Calu3 (cell line): ENCODE results near the gene PSTPIP1. TPM values are rescaled to one million over a fixed set of nuclear protein-coding genes. Genes with fewer than 3 reads are reported as not detected.

Experiments
- BruUV-seq: library from RNA; stranded (reverse); fragments of 400-500 nt; replicated peaks from 2 replicates; lab custom pipeline; 2021; lab: Mats Ljungman, UMichigan
- CTCF ChIA-PET: fragments of 300-600 bp; sonication (Branson Sonifier 250); formaldehyde crosslinking; loops from one replicate; lab custom pipeline; 2022; ENCODE audit warnings: antibody characterized with exemption; lab: Charles Lee
- DNase-seq: peaks from one replicate; pipeline ENCODE4 v3.0.0; 2022
- H3K27ac Mint-ChIP-seq: one replicate; pipeline ENCODE4 v1.8.0; 2022; ENCODE audit warnings: mixed read lengths; ENCODE audit not compliant: unreplicated experiment
- H3K27me3 Mint-ChIP-seq: one replicate; pipeline ENCODE4 v1.8.0; 2022; ENCODE audit warnings: mixed read lengths; ENCODE audit not compliant: unreplicated experiment
- H3K36me3 Mint-ChIP-seq: one replicate; pipeline ENCODE4 v1.8.0; 2022; ENCODE audit warnings: mild to moderate bottlenecking, moderate library complexity, mixed read lengths; ENCODE audit not compliant: insufficient read depth, unreplicated experiment
- H3K4me1 Mint-ChIP-seq: one replicate; pipeline ENCODE4 v1.8.0; 2022; ENCODE audit warnings: mild to moderate bottlenecking, low read depth, mixed read lengths; ENCODE audit not compliant: unreplicated experiment
- H3K4me3 Mint-ChIP-seq: one replicate; pipeline ENCODE4 v1.8.0; 2022; ENCODE audit warnings: mild to moderate bottlenecking, low read depth, moderate library complexity, mixed read lengths; ENCODE audit not compliant: unreplicated experiment
- H3K9me3 Mint-ChIP-seq: one replicate; pipeline ENCODE4 v1.8.0; 2022; ENCODE audit warnings: low read depth, mixed read lengths; ENCODE audit not compliant: unreplicated experiment
- intact Hi-C: fragments of 100-400 bp; cut with micrococcal nuclease; formaldehyde crosslinking; loops from one replicate; pipeline ENCODE4 v1.10.0; 2022; ENCODE audit not compliant: unreplicated experiment
- total RNA-seq: library from RNA; stranded (reverse); gene quantifications from 2 replicates; pipeline ENCODE4 v1.2.3, GENCODE V29; 2022
- TF ChIP-seq, protein P1 (sequence below): fragments of 200-600 bp; IDR thresholded peaks from one replicate; pipeline ENCODE4 v1.8.0; 2022; ENCODE audit warnings: antibody characterized with exemption; ENCODE audit not compliant: unreplicated experiment

Gene PSTPIP1
- total RNA-seq, 1 experiment from 2014 or later, result not detected

GRCh38 chr15:77018796-77019505, 24.0 kb downstream of the PSTPIP1 start:
- no peaks in the 10 kb centered on the region for H3K4me1 Mint-ChIP-seq
- H3K4me3 Mint-ChIP-seq, result no peak overlapping the region
- H3K27ac Mint-ChIP-seq, result no peak overlapping the region
- peaks cover 69% of the 10 kb centered on the region for H3K27me3 Mint-ChIP-seq
- TF ChIP-seq, protein P1, sequence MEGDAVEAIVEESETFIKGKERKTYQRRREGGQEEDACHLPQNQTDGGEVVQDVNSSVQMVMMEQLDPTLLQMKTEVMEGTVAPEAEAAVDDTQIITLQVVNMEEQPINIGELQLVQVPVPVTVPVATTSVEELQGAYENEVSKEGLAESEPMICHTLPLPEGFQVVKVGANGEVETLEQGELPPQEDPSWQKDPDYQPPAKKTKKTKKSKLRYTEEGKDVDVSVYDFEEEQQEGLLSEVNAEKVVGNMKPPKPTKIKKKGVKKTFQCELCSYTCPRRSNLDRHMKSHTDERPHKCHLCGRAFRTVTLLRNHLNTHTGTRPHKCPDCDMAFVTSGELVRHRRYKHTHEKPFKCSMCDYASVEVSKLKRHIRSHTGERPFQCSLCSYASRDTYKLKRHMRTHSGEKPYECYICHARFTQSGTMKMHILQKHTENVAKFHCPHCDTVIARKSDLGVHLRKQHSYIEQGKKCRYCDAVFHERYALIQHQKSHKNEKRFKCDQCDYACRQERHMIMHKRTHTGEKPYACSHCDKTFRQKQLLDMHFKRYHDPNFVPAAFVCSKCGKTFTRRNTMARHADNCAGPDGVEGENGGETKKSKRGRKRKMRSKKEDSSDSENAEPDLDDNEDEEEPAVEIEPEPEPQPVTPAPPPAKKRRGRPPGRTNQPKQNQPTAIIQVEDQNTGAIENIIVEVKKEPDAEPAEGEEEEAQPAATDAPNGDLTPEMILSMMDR, result no peak
- no peaks in the 10 kb centered on the region for H3K9me3 Mint-ChIP-seq
- intact Hi-C loops, result no loop called here
- no peak for DNase-seq
- peaks cover 5% of the 10 kb centered on the region for H3K36me3 Mint-ChIP-seq
- no TSS peak for BruUV-seq
- CTCF ChIA-PET, result no interaction called here

GRCh38 chr15:77019521-77020331, 24.8 kb downstream of the PSTPIP1 start:
- H3K27me3 Mint-ChIP-seq, result peaks cover 63% of the 10 kb centered on the region
- peaks cover 5% of the 10 kb centered on the region for H3K36me3 Mint-ChIP-seq
- no peaks in the 10 kb centered on the region for H3K9me3 Mint-ChIP-seq
- CTCF ChIA-PET, result no interaction called here
- no peak for DNase-seq
- no peaks in the 10 kb centered on the region for H3K4me1 Mint-ChIP-seq
- TF ChIP-seq, protein P1, result no peak
- intact Hi-C loops, result no loop called here
- no TSS peak for BruUV-seq
- H3K4me3 Mint-ChIP-seq, result no peak overlapping the region
- no peak overlapping the region for H3K27ac Mint-ChIP-seq

DNA sequence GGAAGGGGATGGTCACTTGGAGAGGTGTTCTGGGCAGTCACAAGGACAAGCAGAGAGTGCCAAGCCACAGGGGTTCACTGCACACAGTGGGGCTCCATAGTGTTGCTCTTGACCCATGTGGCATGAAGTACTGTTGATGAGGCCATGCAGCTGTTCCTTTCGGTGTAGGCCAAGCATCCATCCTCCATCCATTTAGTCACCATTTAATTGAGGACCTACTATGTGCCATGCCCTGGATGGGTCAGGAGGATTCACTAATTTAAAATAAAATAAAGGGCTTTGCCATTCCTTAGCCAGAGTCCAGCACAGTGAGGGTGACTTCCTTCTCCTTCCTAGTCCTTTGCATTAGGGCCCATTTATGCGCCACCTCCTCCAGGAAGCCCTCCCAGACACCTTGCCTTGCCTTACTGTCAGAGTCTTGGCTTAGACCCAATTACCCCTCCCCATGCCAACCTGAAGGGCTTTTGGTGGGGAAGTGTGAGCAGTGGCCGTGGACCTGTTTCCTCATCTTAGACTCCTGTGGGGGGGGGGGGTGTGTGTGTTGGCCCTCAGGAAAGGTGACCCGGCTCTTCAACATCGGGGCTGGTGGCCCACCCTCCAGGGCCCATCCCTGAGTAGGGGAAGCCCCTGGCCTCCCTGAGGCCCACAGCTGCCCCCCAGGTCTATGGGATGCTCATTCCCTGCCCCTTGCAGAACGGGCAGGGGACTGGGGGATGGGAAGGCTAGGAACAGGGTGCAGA, 25.6 kb downstream of the PSTPIP1 start:
- no peaks in the 10 kb centered on the region for H3K9me3 Mint-ChIP-seq
- BruUV-seq, result no TSS peak
- H3K36me3 Mint-ChIP-seq, result peaks cover 5% of the 10 kb centered on the region
- no peak overlapping the region for H3K4me3 Mint-ChIP-seq
- TF ChIP-seq, protein P1, result no peak
- H3K27ac Mint-ChIP-seq, result no peak overlapping the region
- peaks cover 60% of the 10 kb centered on the region for H3K27me3 Mint-ChIP-seq
- CTCF ChIA-PET, result interaction anchor here (0.6 kb wide), 1 partner anchor 550 kb away, joined by 5 read pairs; no protein-coding TSS in a partner anchor
- DNase-seq, result no peak
- intact Hi-C loops, result no loop called here
- H3K4me1 Mint-ChIP-seq, result no peaks in the 10 kb centered on the region

DNA sequence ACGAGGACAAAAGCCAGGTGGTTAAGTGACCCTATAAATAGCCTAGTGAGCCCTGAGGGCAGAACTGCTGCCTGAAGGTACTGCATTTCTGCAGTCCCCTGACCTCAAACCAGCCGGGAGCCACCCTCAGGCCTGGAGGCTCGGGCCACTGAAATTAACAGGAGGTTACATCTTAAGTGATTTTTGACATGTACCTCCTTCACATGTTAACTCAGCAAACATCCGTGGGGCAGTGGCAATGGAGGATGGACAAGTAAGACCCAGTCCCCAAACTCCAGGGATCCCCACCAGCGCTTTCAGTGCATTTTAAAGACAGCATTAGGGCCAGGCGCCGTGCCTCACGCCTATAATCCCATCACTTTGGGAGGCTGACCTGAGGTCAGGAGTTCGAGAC, 26.2 kb downstream of the PSTPIP1 start:
- intact Hi-C loops, result no loop called here
- no TSS peak for BruUV-seq
- H3K4me3 Mint-ChIP-seq, result no peak overlapping the region
- H3K4me1 Mint-ChIP-seq, result no peaks in the 10 kb centered on the region
- no peak overlapping the region for H3K27ac Mint-ChIP-seq
- H3K27me3 Mint-ChIP-seq, result peaks cover 62% of the 10 kb centered on the region
- CTCF ChIA-PET, result no interaction called here
- H3K36me3 Mint-ChIP-seq, result peaks cover 5% of the 10 kb centered on the region
- H3K9me3 Mint-ChIP-seq, result no peaks in the 10 kb centered on the region
- DNase-seq, result no peak
- TF ChIP-seq, protein P1, result no peak
